ENCODE results near the gene LMTK3. TPM values are rescaled to one million over a fixed set of nuclear protein-coding genes. Genes with fewer than 3 reads are reported as not detected.

The LMTK3 gene
- total and polyA plus RNA-seq, 2 experiments from 2014 or later, result 1.1 to 7.4 TPM

GRCh38 chr19:48476176-48476575, 35.5 kb downstream of the LMTK3 start:
- TF ChIP-seq CTCF (IDR thresholded peaks at IDR 0.05; ENCODE audit: low read depth, low read length), result no peak
- H3K27me3 ChIP-seq, result no peaks in the 10 kb centered on the region
- H3K4me1 ChIP-seq (ENCODE audit: low read depth), result no peaks in the 10 kb centered on the region
- peaks cover 60% of the 10 kb centered on the region for H3K36me3 ChIP-seq
- no peaks in the 10 kb centered on the region for H3K9me3 ChIP-seq (ENCODE audit: low read depth)
- H3K4me3 ChIP-seq, result no peak overlapping the region
- H3K27ac ChIP-seq, result no peak overlapping the region
- no peak for DNase-seq (ENCODE audit: low read depth in 1 of 2, low spot score in 1 of 2)

GRCh38 chr19:48475369-48476068, 36.1 kb downstream of the LMTK3 start:
- no peak for TF ChIP-seq CTCF (IDR thresholded peaks at IDR 0.05; ENCODE audit: low read depth, low read length)
- no peak overlapping the region for H3K4me3 ChIP-seq
- H3K9me3 ChIP-seq (ENCODE audit: low read depth), result no peaks in the 10 kb centered on the region
- H3K4me1 ChIP-seq (ENCODE audit: low read depth), result no peaks in the 10 kb centered on the region
- DNase-seq (ENCODE audit: low read depth in 1 of 2, low spot score in 1 of 2), result no peak
- no peak overlapping the region for H3K27ac ChIP-seq
- H3K27me3 ChIP-seq, result no peaks in the 10 kb centered on the region
- H3K36me3 ChIP-seq, result peaks cover 67% of the 10 kb centered on the region

GRCh38 chr19:48474084-48474592, 37.5 kb downstream of the LMTK3 start:
- no peak for TF ChIP-seq CTCF (IDR thresholded peaks at IDR 0.05; ENCODE audit: low read depth, low read length)
- Histone ChIP-seq H3K36me3 (peaks cover 68% of the 10 kb centered on the region), H3K27ac (no peak overlapping the region), H3K9me3 (ENCODE audit: low read depth) (no peaks in the 10 kb centered on the region), H3K4me3 (no peak overlapping the region), H3K4me1 (ENCODE audit: low read depth) (peaks cover 5% of the 10 kb centered on the region), H3K27me3 (no peaks in the 10 kb centered on the region)
- DNase-seq (ENCODE audit: low read depth in 1 of 2, low spot score in 1 of 2), result no peak

GRCh38 chr19:48473161-48473966, 38.3 kb downstream of the LMTK3 start:
- peaks cover 68% of the 10 kb centered on the region for H3K36me3 ChIP-seq

GRCh38 chr19:48471836-48472235, 39.8 kb downstream of the LMTK3 start:
- no peak for DNase-seq (ENCODE audit: low read depth in 1 of 2, low spot score in 1 of 2)
- Histone ChIP-seq H3K27ac (no peak overlapping the region), H3K4me1 (ENCODE audit: low read depth) (peaks cover 5% of the 10 kb centered on the region), H3K9me3 (ENCODE audit: low read depth) (no peaks in the 10 kb centered on the region), H3K36me3 (peaks cover 58% of the 10 kb centered on the region), H3K27me3 (no peaks in the 10 kb centered on the region), H3K4me3 (no peak overlapping the region)
- TF ChIP-seq CTCF (IDR thresholded peaks at IDR 0.05; ENCODE audit: low read depth, low read length), result no peak

More at GRCh38 chr19:48473161-48473966, 38.3 kb downstream of the LMTK3 start:
- TF ChIP-seq CTCF (IDR thresholded peaks at IDR 0.05; ENCODE audit: low read depth, low read length), result no peak
- no peak overlapping the region for H3K27ac ChIP-seq
- H3K27me3 ChIP-seq, result no peaks in the 10 kb centered on the region
- no peak overlapping the region for H3K4me3 ChIP-seq
- no peak for DNase-seq (ENCODE audit: low read depth in 1 of 2, low spot score in 1 of 2)
- H3K4me1 ChIP-seq (ENCODE audit: low read depth), result peaks cover 5% of the 10 kb centered on the region
- H3K9me3 ChIP-seq (ENCODE audit: low read depth), result no peaks in the 10 kb centered on the region

Measured in cardiac muscle cell (in vitro differentiated cells and primary cell).